Vagina (tissue), 2 donors: ENCODE results near the gene REV3L.

ENCODE experiments used
- CTCF ChIP-seq, 3 experiments: fragments of 450-650 bp in 2 of 3; fragments of 200-600 bp in 1 of 3; sonication (generic) in 1 of 3; IDR thresholded peaks; one replicate each; pipeline ENCODE4 v1.5.1; 2017 to 2019; ENCODE audit warnings: antibody characterized with exemption in 3 of 3, mild to moderate bottlenecking in 2 of 3, moderate library complexity in 2 of 3
- POLR2A ChIP-seq, 2 donors: fragments of 450-650 bp; IDR thresholded peaks; one replicate each; pipeline ENCODE4 v1.6.1; 2017; ENCODE audit warnings: antibody characterized with exemption in 2 of 2, mild to moderate bottlenecking in 2 of 2, moderate library complexity in 2 of 2

GRCh38 chr6:111339294-111339693 lies 143.7 kb downstream of the REV3L start:
- TF ChIP-seq CTCF (IDR thresholded peaks at IDR 0.05) = no peak
- TF ChIP-seq POLR2A (IDR thresholded peaks at IDR 0.05) = no peak
